GM12878 (cell line): ENCODE data around the gene TTC33. TPM values are rescaled to one million over a fixed set of nuclear protein-coding genes. Genes with fewer than 3 reads are reported as not detected.
A peak's percentile ranks its signal among the peaks of the same experiment; 100 is the strongest.

Experiments used
- ATAC-seq: fragments of 200-7000 bp; cut with Tn5 transposase; 3 replicates; pipeline ENCODE4 v1.9.1; 2020; ENCODE audit warnings: mild to moderate bottlenecking, moderate library complexity
- BruUV-seq: library from RNA; stranded (reverse); fragments of 400-500 nt; replicated peaks from 2 replicates; lab custom pipeline; 2021; lab: Mats Ljungman, UMichigan
- CTCF ChIA-PET: fragments of 300-600 bp; sonication (Branson Sonifier 250); formaldehyde crosslinking; extraction: SDS; loops from one replicate; lab custom pipeline; 2021; ENCODE audit warnings: inconsistent platforms; lab: Yijun Ruan, JAX
- POLR2A ChIA-PET: fragments of 350-600 bp; formaldehyde crosslinking; extraction: SDS; loops from one replicate; lab custom pipeline; 2021; ENCODE audit warnings: inconsistent platforms; lab: Charles Lee
- RAD21 ChIA-PET: fragments of 300-600 bp; sonication (Branson Sonifier 250); formaldehyde crosslinking; loops from one replicate; lab custom pipeline; 2023; ENCODE audit warnings: antibody characterized with exemption; ENCODE audit not compliant: unreplicated experiment; lab: Charles Lee
- SMC1A ChIA-PET: fragments of 300-600 bp; sonication (Branson Sonifier 250); formaldehyde crosslinking; loops from one replicate; lab custom pipeline; 2023; ENCODE audit not compliant: unreplicated experiment, uncharacterized antibody; lab: Charles Lee
- DNase-seq: peaks from one replicate; pipeline ENCODE4 v3.0.0-alpha.2; 2011; ENCODE audit warnings: low read depth, low spot score
- FAIRE-seq: peaks from 3 replicates; lab custom pipeline; 2011; peaks lifted over from hg19 to GRCh38; lab: Jason Lieb, UNC
- H2AFZ ChIP-seq: 2 replicates; pipeline ENCODE4 v1.6.0; 2011; ENCODE audit warnings: low read depth, low read length, control low read depth; ENCODE audit not compliant: control insufficient read depth
- H3K27ac ChIP-seq: 2 replicates; pipeline ENCODE4 v1.5.1; 2011; ENCODE audit warnings: control low read depth; ENCODE audit not compliant: control insufficient read depth, insufficient read depth
- H3K27me3 ChIP-seq, 2 experiments: replicated peaks in 1 of 2; 2 replicates each; pipeline versions ENCODE4 v1.6.0 to v1.6.1; 2011; ENCODE audit warnings: low read length in 1 of 2; ENCODE audit not compliant: control insufficient read depth in 2 of 2, insufficient read depth in 2 of 2
- H3K36me3 ChIP-seq, 2 experiments: 2 replicates each; pipeline ENCODE4 v1.5.1; 2011; ENCODE audit warnings: low read length in 1 of 2; ENCODE audit not compliant: control insufficient read depth in 2 of 2, insufficient read depth in 2 of 2
- H3K4me1 ChIP-seq: 2 replicates; pipeline ENCODE4 v1.6.1; 2011; ENCODE audit warnings: mild to moderate bottlenecking, low read length, moderate library complexity, mixed read lengths; ENCODE audit not compliant: control insufficient read depth, insufficient read depth
- H3K4me2 ChIP-seq: 2 replicates; pipeline ENCODE4 v1.6.0; 2011; ENCODE audit warnings: control low read depth; ENCODE audit not compliant: control insufficient read depth, insufficient read depth
- H3K4me3 ChIP-seq: fragments of 200-600 bp; sonication (generic); 2 replicates; pipeline ENCODE4 v1.5.1; 2016
- H3K79me2 ChIP-seq: 2 replicates; pipeline ENCODE4 v1.6.0; 2011; ENCODE audit warnings: low read length; ENCODE audit not compliant: control insufficient read depth, insufficient read depth
- H3K9ac ChIP-seq: 2 replicates; pipeline ENCODE4 v1.8.0; 2011; ENCODE audit warnings: low read length, control low read depth, mixed read lengths; ENCODE audit not compliant: control insufficient read depth, insufficient read depth
- H3K9me3 ChIP-seq: replicated peaks from 3 replicates; pipeline ENCODE4 v1.5.1; 2011; ENCODE audit warnings: mild to moderate bottlenecking, low read length; ENCODE audit not compliant: control insufficient read depth, insufficient read depth
- H4K20me1 ChIP-seq: 2 replicates; pipeline ENCODE4 v1.6.0; 2011; ENCODE audit not compliant: control insufficient read depth, insufficient read depth
- CEBPB ChIP-seq, 2 experiments: fragments of 150-350 bp in 1 of 2; IDR thresholded peaks; 2 replicates each; pipeline ENCODE4 v1.6.1; 2012 to 2014; ENCODE audit warnings: low read depth in 2 of 2, low read length in 2 of 2, borderline replicate concordance in 1 of 2, inconsistent platforms in 1 of 2
- EP300 ChIP-seq, 2 experiments: fragments of 150-350 bp in 1 of 2; IDR thresholded peaks; 2 replicates each; pipeline ENCODE4 v1.6.1; 2011 to 2012; ENCODE audit warnings: low read depth in 2 of 2, low read length in 2 of 2, borderline replicate concordance in 1 of 2, improper control_type of control experiment in 1 of 2, inconsistent platforms in 1 of 2; ENCODE audit not compliant: control insufficient read depth in 1 of 2
- HSF1 ChIP-seq: fragments of 150-350 bp; IDR thresholded peaks from 2 replicates; pipeline ENCODE4 v1.6.1; 2014; ENCODE audit warnings: mild to moderate bottlenecking, low read depth, low read length
- NFYB ChIP-seq: IDR thresholded peaks from 2 replicates; pipeline ENCODE4 v1.6.1; 2011; ENCODE audit warnings: low read depth, mild to moderate bottlenecking, low read length, improper control_type of control experiment, moderate library complexity; ENCODE audit not compliant: insufficient read depth
- SIN3A ChIP-seq: IDR thresholded peaks from 2 replicates; pipeline ENCODE4 v1.6.1; 2012; ENCODE audit warnings: low read depth, low read length, improper control_type of control experiment
- SPI1 ChIP-seq: IDR thresholded peaks from 2 replicates; pipeline ENCODE4 v1.6.1; 2011; ENCODE audit warnings: low read depth, mild to moderate bottlenecking, low read length, moderate library complexity, borderline replicate concordance; ENCODE audit not compliant: insufficient read depth
- STAT1 ChIP-seq: fragments of 450-650 bp; conservative IDR thresholded peaks from 2 replicates; pipeline ENCODE4 v1.6.1; 2014; ENCODE audit warnings: antibody characterized with exemption, mild to moderate bottlenecking
- WGBS: methylation state at CpG from one replicate; pipeline ENCODE4 v1.1.6; 2016; ENCODE audit warnings: low lambda C conversion rate; ENCODE audit not compliant: insufficient replicate concordance, insufficient coverage; ENCODE audit errors: missing lambda C conversion rate; 5-methylcytosine and 5-hydroxymethylcytosine counted together
- in situ Hi-C: fragments of 300-500 bp; cut with MboI; formaldehyde crosslinking; loops from 9 replicates; pipeline ENCODE4 v1.14.3; 2018; ENCODE audit warnings: mixed read lengths
- intact Hi-C: fragments of 100-400 bp; cut with micrococcal nuclease; formaldehyde crosslinking; loops from one replicate; pipeline ENCODE4 v1.14.2; 2022; ENCODE audit not compliant: unreplicated experiment
- polyA plus RNA-seq, 11 experiments: library from polyadenylated mRNA; depleted of rRNA in 4 of 11; unstranded in 6 of 11; stranded (reverse) in 5 of 11; fragments of >200 nt; fragmentation: Nextera tagmentation in 4 of 11; fragmentation: Illumina TruSeq in 1 of 11; extraction: Ambion mirVana in 4 of 11; extraction: Trizol in 1 of 11; gene quantifications; 1 replicate in 1 of 11; 2 replicates in 10 of 11; pipeline versions ENCODE4 v1.2.1 to v1.2.3, GENCODE V29; 2011 to 2016; ENCODE audit warnings: inconsistent platforms in 2 of 11, missing spikeins in 2 of 11, low read depth in 1 of 11
- total RNA-seq, 4 experiments: library from RNA; depleted of rRNA in 3 of 4; stranded (reverse); fragments of >200 nt in 3 of 4; fragmentation: Illumina TruSeq in 1 of 4; extraction: Trizol in 1 of 4; gene quantifications; 2 replicates each; pipeline versions ENCODE4 v1.2.1 to v1.2.3, GENCODE V29; 2013 to 2021

TTC33 gene
- total and polyA plus RNA-seq, 10 of the 15 experiments (the other 5 are each of a cell fraction or from before 2014, with no cell fraction given), result 7.9 to 22.3 (median 14.6) TPM

- no TSS peak for BruUV-seq
- ChIA-PET CTCF (interaction anchor here (1.4 kb wide), 1 partner anchor 9 kb away, joined by 5 read pairs; no protein-coding TSS in a partner anchor), SMC1A (no interaction called here), POLR2A (no interaction called here), RAD21 (no interaction called here)
- H3K4me1 ChIP-seq, result no peaks in the 10 kb centered on the region
- H3K79me2 ChIP-seq, result peaks cover 40% of the 10 kb centered on the region
- no peaks in the 10 kb centered on the region for H4K20me1 ChIP-seq
- peak; percentile 59 for ATAC-seq
- H2AFZ ChIP-seq, result no peak overlapping the region
- 100% methylated on average over 1 of the region's 1 CpG for WGBS
- no peak overlapping the region for H3K9ac ChIP-seq
- TF ChIP-seq SPI1 (no peak), CEBPB (IDR thresholded peaks at IDR 0.05; ENCODE audit: borderline replicate concordance in 1 of 2, low read depth in 2 of 2, low read length in 2 of 2) (no peak), NFYB (no peak), STAT1 (no peak), SIN3A (no peak), EP300 (IDR thresholded peaks at IDR 0.05; ENCODE audit: borderline replicate concordance in 1 of 2, control insufficient read depth in 1 of 2, low read depth in 2 of 2, low read length in 2 of 2) (no peak), HSF1 (no peak)
- no peak overlapping the region for H3K27ac ChIP-seq
- in situ Hi-C loops, result no loop called here
- H3K36me3 ChIP-seq, result no peaks in the 10 kb centered on the region
- no peak for DNase-seq
- no peaks in the 10 kb centered on the region for H3K27me3 ChIP-seq
- FAIRE-seq, result no peak
- intact Hi-C loops, result no loop called here
- no peak overlapping the region for H3K4me2 ChIP-seq
- no peak overlapping the region for H3K4me3 ChIP-seq
- peaks cover 5% of the 10 kb centered on the region for H3K9me3 ChIP-seq
Observed at GRCh38 chr5:40784027-40784653, 28.4 kb upstream of the TTC33 start.
